Endometrial microvascular endothelial cells (primary cell): ENCODE measurements around the gene RAB6B. TPM values are rescaled to one million over a fixed set of nuclear protein-coding genes. Genes with fewer than 3 reads are reported as not detected.

ENCODE experiments used
- in situ Hi-C: cut with HindIII; loops from 2 replicates; pipeline ENCODE4 v1.10.0; 2017; ENCODE audit warnings: low sequenced_read_pairs, low pct_unique_long_range_greater_than_20kb; ENCODE audit errors: inconsistent ontology term
- total RNA-seq: library from RNA; depleted of rRNA; stranded (reverse); fragments of >200 nt; gene quantifications from one replicate; pipeline ENCODE4 v1.2.3, GENCODE V29; 2015; ENCODE audit errors: inconsistent ontology term

RAB6B gene
- total RNA-seq, 1 donor from 2014 or later, result 1.6 TPM

DNA sequence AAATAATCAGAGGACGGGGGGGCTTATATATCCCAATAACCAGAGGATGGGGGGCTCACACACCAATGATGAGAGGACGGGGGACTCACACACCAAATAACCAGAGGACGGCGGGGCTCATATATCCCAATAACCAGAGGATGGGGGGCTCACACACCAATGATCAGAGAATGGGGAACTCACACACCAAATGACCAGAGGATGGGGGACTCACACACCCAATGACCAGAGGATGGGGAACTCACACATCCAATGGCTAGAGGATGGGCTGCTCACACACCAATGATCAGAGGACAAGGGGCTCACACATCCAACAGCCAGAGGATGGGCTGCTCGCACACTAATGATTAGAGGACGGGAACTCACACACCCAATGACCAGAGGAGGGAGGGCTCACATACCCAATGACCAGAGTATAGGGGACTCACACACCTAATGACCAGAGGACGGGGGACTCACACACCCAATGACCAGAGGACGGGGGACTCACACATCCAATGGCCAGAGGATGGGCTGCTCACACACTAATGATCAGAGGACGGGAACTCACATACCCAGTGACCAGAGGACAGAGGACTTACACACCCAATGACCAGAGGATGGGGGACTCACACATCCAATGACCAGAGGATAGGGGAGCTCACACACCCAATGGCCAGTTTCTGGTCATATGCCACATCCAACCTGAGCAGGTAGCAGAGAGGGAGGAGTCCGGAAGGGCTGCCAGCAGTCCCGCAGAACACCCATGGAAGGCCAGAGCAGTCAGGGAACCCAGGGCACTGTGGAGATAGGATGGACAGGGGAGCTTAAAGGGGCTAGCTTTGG lies 10.6 kb downstream of the RAB6B start:
- in situ Hi-C loops, result no loop called here

DNA sequence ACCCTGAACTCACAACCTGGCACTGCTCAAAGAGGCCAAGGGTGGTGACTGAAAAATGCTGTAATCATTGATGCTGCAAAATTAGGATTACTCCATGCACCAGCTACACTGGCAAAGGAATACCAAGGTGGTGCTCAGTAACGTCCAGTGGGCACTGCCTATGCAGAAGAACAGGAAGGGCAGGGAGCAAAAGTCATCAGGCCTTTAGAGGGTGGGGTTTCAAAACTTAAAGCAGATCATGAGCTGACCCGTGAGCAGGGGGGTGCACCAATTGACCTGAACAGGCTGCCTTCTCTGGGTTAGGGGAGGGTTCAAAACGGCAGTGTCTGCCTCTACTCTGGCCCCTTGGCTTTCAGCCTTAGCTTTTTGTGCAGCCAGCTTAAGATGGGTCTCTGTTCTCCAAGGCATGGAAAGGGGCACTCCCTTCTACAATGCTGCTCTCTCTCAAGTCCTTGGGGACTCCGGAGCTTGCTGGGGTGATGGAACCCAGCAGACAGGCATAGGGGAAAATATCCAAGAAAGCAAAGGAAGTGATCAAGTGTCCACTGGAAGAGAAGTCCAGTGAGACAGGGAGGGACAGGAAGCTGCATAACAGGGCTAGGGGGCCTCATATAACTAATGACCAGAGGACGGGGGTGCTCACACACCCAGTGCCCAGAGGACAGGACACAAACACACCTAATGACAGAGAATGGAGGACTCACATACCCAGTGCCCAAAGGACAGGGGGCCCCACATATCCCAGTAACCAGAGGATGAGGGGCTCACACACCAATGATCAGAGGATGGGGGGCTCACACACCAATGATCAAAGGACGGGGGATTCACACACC lies 11.4 kb downstream of the RAB6B start:
- in situ Hi-C loops, result no loop called here

DNA sequence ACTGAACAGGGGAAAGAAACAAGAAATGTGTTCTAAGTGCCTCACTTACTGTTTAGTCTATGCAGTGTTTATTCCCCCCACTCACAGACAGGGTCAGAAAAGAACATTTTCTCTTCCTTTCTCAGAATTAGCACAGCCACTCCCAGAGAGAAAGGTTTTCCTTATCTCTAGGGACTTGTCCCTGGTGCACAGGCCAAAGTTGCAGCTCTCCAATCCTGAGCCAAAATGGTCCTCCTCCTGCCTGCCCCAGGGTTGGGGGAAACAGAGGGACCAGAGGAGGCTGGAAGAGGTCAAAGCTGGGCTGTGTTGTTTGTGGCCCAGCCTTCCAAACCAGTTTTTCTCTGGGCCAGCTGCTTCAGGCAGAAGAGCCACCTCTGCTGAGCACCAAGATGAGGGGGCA lies 12.0 kb downstream of the RAB6B start:
- in situ Hi-C loops, result no loop called here

GRCh38 chr3:133882986-133883586 lies 12.6 kb downstream of the RAB6B start:
- in situ Hi-C loops, result no loop called here

DNA sequence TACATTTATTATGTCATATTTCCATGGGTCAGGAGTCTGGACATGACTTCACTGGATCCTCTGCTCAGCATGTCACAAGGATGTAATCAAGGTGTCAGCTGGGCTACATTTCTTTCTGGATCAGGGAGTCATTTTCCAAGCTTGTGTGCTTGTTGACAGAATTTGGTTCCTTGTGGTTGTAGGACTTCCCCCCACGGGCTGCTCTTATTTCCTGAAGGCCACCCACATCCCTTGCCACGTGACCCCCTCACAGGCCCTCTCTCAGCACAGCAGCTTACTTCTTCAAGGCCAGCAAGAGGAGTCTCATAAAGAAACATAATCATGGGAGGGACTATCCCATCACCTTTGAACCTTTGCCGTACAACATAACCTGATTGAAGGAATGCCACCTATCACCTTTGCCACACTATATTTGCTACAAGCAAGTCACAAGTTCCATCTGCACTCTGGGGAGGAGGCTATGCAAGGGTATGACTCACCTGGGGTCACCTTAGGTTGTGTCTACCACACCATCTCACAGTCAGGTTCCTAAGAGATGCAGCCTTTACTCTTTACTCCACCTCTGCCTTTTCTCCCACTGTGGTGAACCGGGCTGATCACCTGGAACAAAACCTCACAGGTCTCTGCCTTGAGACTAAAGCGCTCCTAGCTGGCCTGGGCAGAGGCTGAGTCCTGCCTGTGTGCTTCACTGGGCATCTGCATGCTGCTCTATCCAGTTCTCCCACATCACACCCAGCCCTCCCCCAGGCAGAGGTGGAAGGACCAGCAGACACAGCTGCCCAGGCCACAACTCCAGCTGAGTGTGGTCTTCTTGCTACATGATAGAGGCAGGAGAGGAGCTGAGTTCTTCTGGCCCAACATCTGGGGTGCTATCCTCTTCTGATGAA lies 13.5 kb downstream of the RAB6B start:
- in situ Hi-C loops, result no loop called here

GRCh38 chr3:133881492-133881891 lies 14.2 kb downstream of the RAB6B start:
- in situ Hi-C loops, result no loop called here

GRCh38 chr3:133880886-133881455 lies 14.7 kb downstream of the RAB6B start:
- in situ Hi-C loops, result no loop called here

GRCh38 chr3:133880287-133880686 lies 15.4 kb downstream of the RAB6B start:
- in situ Hi-C loops, result no loop called here

DNA sequence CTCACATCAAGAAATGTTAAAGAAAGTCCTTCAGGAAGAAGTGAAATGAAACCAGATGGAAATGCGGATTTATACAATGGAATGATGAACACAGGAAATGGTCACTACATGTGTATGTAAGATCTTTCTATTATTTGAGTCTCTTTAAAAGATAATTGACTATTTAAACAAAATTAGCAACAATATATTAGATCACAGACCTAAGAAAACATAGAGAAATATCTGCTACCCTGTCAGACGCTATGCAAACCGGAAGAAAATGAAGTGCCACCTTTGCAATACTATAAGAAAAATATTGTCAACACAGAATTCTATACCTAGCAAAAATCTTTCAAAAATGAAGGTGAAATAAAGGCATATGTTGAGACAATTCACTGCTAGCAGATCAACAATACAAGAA lies 17.2 kb downstream of the RAB6B start:
- in situ Hi-C loops, result no loop called here

GRCh38 chr3:133877221-133877620 lies 18.5 kb downstream of the RAB6B start:
- in situ Hi-C loops, result no loop called here

DNA sequence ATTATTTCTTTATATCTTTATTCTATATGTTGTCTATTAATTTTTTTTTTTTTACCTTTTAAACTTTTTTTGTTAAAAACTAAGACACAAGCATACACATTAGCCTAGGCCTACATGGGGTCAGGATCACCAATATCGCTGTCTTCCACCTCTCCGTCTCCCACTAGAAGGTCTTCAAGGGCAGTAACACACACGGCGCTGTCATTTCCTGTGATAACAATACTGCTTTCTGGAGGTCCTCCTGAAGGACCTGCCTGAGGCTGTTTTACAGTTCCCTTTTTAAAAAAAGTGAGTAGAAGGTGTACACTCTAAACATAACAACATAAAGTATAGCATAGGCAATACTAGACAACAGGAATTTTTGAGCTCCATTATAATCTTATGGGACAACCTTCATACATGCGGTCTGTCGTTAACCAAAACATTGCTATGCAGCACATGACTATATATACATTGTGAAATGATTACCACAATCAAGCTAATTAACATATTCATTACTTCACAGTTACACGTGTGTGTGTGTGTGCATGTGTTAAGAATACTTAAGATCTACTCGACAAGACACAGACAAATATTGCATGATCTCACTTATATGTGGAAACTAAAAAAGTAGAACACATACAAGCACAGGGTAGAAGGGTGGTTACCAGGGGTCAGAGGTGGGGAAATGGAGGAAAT lies 20.8 kb downstream of the RAB6B start:
- in situ Hi-C loops, result no loop called here

- in situ Hi-C loops, result no loop called here
These were observed 21.3 kb downstream of the RAB6B start for GRCh38 chr3:133874344-133874743.

- in situ Hi-C loops, result no loop called here
These were observed 22.9 kb downstream of the RAB6B start for GRCh38 chr3:133872781-133873180.

- in situ Hi-C loops, result no loop called here
These were observed 23.5 kb downstream of the RAB6B start for GRCh38 chr3:133872161-133872560.

GRCh38 chr3:133871368-133872090 lies 24.2 kb downstream of the RAB6B start:
- in situ Hi-C loops, result no loop called here

- in situ Hi-C loops, result no loop called here
These were observed 24.9 kb downstream of the RAB6B start for GRCh38 chr3:133870822-133871221.

DNA sequence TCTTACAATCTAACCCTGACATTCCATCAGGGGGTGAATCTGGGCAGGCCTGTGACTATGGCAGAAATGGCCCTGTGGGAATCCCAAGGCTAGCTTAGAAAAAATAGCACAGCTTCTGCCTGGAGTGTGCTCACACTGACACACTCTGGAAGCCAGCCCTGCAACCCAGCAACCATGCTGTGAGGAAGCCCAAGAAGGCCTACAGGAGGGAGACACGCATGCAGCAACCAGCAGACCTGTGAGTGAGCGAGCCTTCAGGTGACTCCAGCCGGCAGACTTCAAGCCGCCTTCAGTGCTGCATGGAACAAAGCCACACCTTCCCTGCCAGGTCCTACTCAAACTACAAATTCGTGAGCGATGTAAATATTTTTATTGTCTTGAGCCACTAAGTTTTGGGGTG lies 26.1 kb downstream of the RAB6B start:
- in situ Hi-C loops, result no loop called here
